Uterus (tissue), 4 donors: ENCODE measurements around the gene HOXB8. TPM values are rescaled to one million over a fixed set of nuclear protein-coding genes. Genes with fewer than 3 reads are reported as not detected.

Experiments
- DNase-seq, 2 donors: peaks; one replicate each; pipeline ENCODE4 v3.0.0-alpha.2; 2019 to 2020
- H3K27ac ChIP-seq, 2 donors: fragments of 200-600 bp; sonication (generic); 1 replicate in 1 of 2; 2 replicates in 1 of 2; pipeline ENCODE4 v1.5.1; 2016 to 2018
- H3K27me3 ChIP-seq, 2 donors: fragments of 200-600 bp; sonication (generic); one replicate each; pipeline ENCODE4 v1.5.1; 2018 to 2019; ENCODE audit warnings: control low read depth in 1 of 2
- H3K36me3 ChIP-seq, 2 donors: fragments of 200-600 bp; sonication (generic); one replicate each; pipeline ENCODE4 v1.5.1; 2019; ENCODE audit warnings: control low read depth in 1 of 2
- H3K4me1 ChIP-seq, 2 donors: fragments of 200-600 bp; sonication (generic); one replicate each; pipeline ENCODE4 v1.5.1; 2018 to 2019; ENCODE audit warnings: control low read depth in 1 of 2
- H3K4me3 ChIP-seq, 2 donors: fragments of 200-600 bp; sonication (generic); 1 replicate in 1 of 2; 2 replicates in 1 of 2; pipeline ENCODE4 v1.5.1; 2018 to 2019; ENCODE audit warnings: mild to moderate bottlenecking in 1 of 2
- H3K9me3 ChIP-seq, 2 donors: fragments of 200-600 bp; sonication (generic); one replicate each; pipeline ENCODE4 v1.5.1; 2019; ENCODE audit warnings: control low read depth in 1 of 2
- CTCF ChIP-seq, 4 experiments: fragments of 200-600 bp in 2 of 4; fragments of 450-650 bp in 2 of 4; sonication (generic) in 2 of 4; IDR thresholded peaks; one replicate each; pipeline ENCODE4 v1.5.1; 2016 to 2019; ENCODE audit warnings: antibody characterized with exemption in 4 of 4, mild to moderate bottlenecking in 2 of 4, moderate library complexity in 1 of 4
- POLR2A ChIP-seq, 2 donors: fragments of 450-650 bp; IDR thresholded peaks; one replicate each; pipeline ENCODE4 v1.6.1; 2016; ENCODE audit warnings: antibody characterized with exemption in 2 of 2, mild to moderate bottlenecking in 1 of 2, moderate library complexity in 1 of 2
- intact Hi-C: fragments of 100-400 bp; cut with DNase I; formaldehyde crosslinking; loops from one replicate; pipeline ENCODE4 v1.15.1; 2023; ENCODE audit warnings: low total_unique reads
- total RNA-seq, 4 donors: library from RNA; depleted of rRNA in 3 of 4; stranded (reverse); fragments of >200 nt in 3 of 4; gene quantifications; one replicate each; pipeline versions ENCODE4 v1.1.0 to v1.2.4, GENCODE V29; 2014 to 2023
- donor health status: DM: yes; HTN: yes; CAD: no.

Gene HOXB8
- total RNA-seq, 4 donors from 2014 or later: 0.29 to 9.5 (median 1.9) TPM; not detected in 1

- Histone ChIP-seq H3K27ac (peak overlapping the region; percentile 26 to 44), H3K4me1 (peaks cover 0 to 15% of the 10 kb centered on the region in 2 donors), H3K4me3 (peak overlapping the region in 1 of 2 donors; percentile 22), H3K9me3 (no peaks in the 10 kb centered on the region), H3K36me3 (no peaks in the 10 kb centered on the region), H3K27me3 (peaks cover 24 to 77% of the 10 kb centered on the region in 2 donors)
- no peak for DNase-seq
- TF ChIP-seq POLR2A (IDR thresholded peaks at IDR 0.05) (no peak), CTCF (IDR thresholded peaks at IDR 0.05) (no peak)
- intact Hi-C loops: no loop called here
Measured at GRCh38 chr17:48624544-48625494, 9.7 kb upstream of the HOXB8 start.

- intact Hi-C loops: no loop called here
- TF ChIP-seq POLR2A (IDR thresholded peaks at IDR 0.05) (no peak), CTCF (IDR thresholded peaks at IDR 0.05) (no peak)
- H3K4me3 ChIP-seq: no peak overlapping the region
- no peaks in the 10 kb centered on the region for H3K9me3 ChIP-seq
- no peak overlapping the region for H3K27ac ChIP-seq
- H3K36me3 ChIP-seq: no peaks in the 10 kb centered on the region
- no peak for DNase-seq
- peaks cover 24 to 77% of the 10 kb centered on the region in 2 donors for H3K27me3 ChIP-seq
- peaks cover 0 to 15% of the 10 kb centered on the region in 2 donors for H3K4me1 ChIP-seq
Measured at GRCh38 chr17:48624118-48624517, 9.0 kb upstream of the HOXB8 start.

GRCh38 chr17:48623583-48623982, 8.5 kb upstream of the HOXB8 start:
- peaks cover 0 to 15% of the 10 kb centered on the region in 2 donors for H3K4me1 ChIP-seq
- peaks cover 28 to 75% of the 10 kb centered on the region in 2 donors for H3K27me3 ChIP-seq
- no peak overlapping the region for H3K4me3 ChIP-seq
- TF ChIP-seq POLR2A (IDR thresholded peaks at IDR 0.05) (no peak), CTCF (IDR thresholded peaks at IDR 0.05) (no peak)
- no peak for DNase-seq
- no peaks in the 10 kb centered on the region for H3K36me3 ChIP-seq
- intact Hi-C loops: no loop called here
- H3K27ac ChIP-seq: no peak overlapping the region
- H3K9me3 ChIP-seq: no peaks in the 10 kb centered on the region

GRCh38 chr17:48622857-48623256, 7.8 kb upstream of the HOXB8 start:
- TF ChIP-seq POLR2A (IDR thresholded peaks at IDR 0.05) (no peak), CTCF (IDR thresholded peaks at IDR 0.05) (no peak)
- Histone ChIP-seq H3K4me3 (no peak overlapping the region), H3K4me1 (peaks cover 0 to 15% of the 10 kb centered on the region in 2 donors), H3K27me3 (peaks cover 32 to 73% of the 10 kb centered on the region in 2 donors), H3K36me3 (no peaks in the 10 kb centered on the region), H3K9me3 (no peaks in the 10 kb centered on the region), H3K27ac (no peak overlapping the region)
- intact Hi-C loops: no loop called here
- DNase-seq: no peak
